H1 (cell line): Measurements from ENCODE around the gene LHFPL6. TPM values are rescaled to one million over a fixed set of nuclear protein-coding genes. Genes with fewer than 3 reads are reported as not detected.
A peak's percentile ranks its signal among the peaks of the same experiment; 100 is the strongest.

Experiments used
- CTCF ChIA-PET: fragments of 300-600 bp; sonication (Branson Sonifier 250); formaldehyde crosslinking; loops from one replicate; lab custom pipeline; 2021; ENCODE audit not compliant: partially characterized antibody; lab: Charles Lee
- POLR2A ChIA-PET: fragments of 300-600 bp; sonication (Branson Sonifier 250); formaldehyde crosslinking; loops from one replicate; lab custom pipeline; 2021; ENCODE audit warnings: inconsistent platforms; ENCODE audit not compliant: partially characterized antibody; lab: Charles Lee
- DNase-seq, 2 experiments: peaks; one replicate each; pipeline versions ENCODE4 v3.0.0 to v3.0.0-alpha.2; 2010 to 2022; ENCODE audit warnings: low spot score in 2 of 2, low read depth in 1 of 2, mixed read lengths in 1 of 2
- FAIRE-seq: peaks from 2 replicates; lab custom pipeline; 2011; peaks lifted over from hg19 to GRCh38; lab: Jason Lieb, UNC
- H2AFZ ChIP-seq: 2 replicates; pipeline ENCODE4 v1.8.1; 2012; ENCODE audit warnings: low read length, inconsistent platforms
- H2AK5ac ChIP-seq: 2 replicates; pipeline ENCODE4 v1.6.1; 2013; ENCODE audit warnings: low read depth, low read length
- H2BK120ac ChIP-seq: replicated peaks from 2 replicates; pipeline ENCODE3; 2013; ENCODE audit warnings: low read depth, low read length, inconsistent platforms
- H2BK12ac ChIP-seq: 2 replicates; pipeline ENCODE4 v1.6.1; 2013; ENCODE audit warnings: low read depth, low read length
- H2BK15ac ChIP-seq: 2 replicates; pipeline ENCODE4 v1.6.1; 2013; ENCODE audit warnings: low read length
- H2BK20ac ChIP-seq: 2 replicates; pipeline ENCODE4 v1.6.1; 2013; ENCODE audit warnings: low read length
- H2BK5ac ChIP-seq: 2 replicates; pipeline ENCODE4 v1.6.1; 2013; ENCODE audit warnings: low read depth, low read length
- H3K14ac ChIP-seq: 2 replicates; pipeline ENCODE4 v1.6.1; 2013; ENCODE audit warnings: inconsistent platforms; ENCODE audit not compliant: insufficient read length
- H3K18ac ChIP-seq: 2 replicates; pipeline ENCODE4 v1.6.1; 2013; ENCODE audit warnings: low read length; ENCODE audit errors: extremely low read depth
- H3K23ac ChIP-seq: 2 replicates; pipeline ENCODE4 v1.6.1; 2013; ENCODE audit warnings: inconsistent platforms; ENCODE audit not compliant: insufficient read length
- H3K23me2 ChIP-seq: 2 replicates; pipeline ENCODE4 v1.6.1; 2013; ENCODE audit warnings: low read depth, low read length
- H3K27ac ChIP-seq: 2 replicates; pipeline ENCODE4 v1.6.1; 2011; ENCODE audit warnings: low read depth, low read length, inconsistent platforms
- H3K27me3 ChIP-seq, 4 experiments: replicated peaks in 1 of 4; 1 replicate in 1 of 4; 2 replicates in 3 of 4; pipeline versions ENCODE4 v1.6.1 to v1.8.1; 2011 to 2013; ENCODE audit warnings: low read length in 3 of 4, mild to moderate bottlenecking in 3 of 4, inconsistent platforms in 2 of 4, mixed read lengths in 2 of 4, moderate library complexity in 1 of 4; ENCODE audit not compliant: control insufficient read depth in 3 of 4, insufficient read depth in 3 of 4; ENCODE audit errors: extremely low read depth in 1 of 4
- H3K36me3 ChIP-seq, 4 experiments: 2 replicates each; pipeline versions ENCODE4 v1.6.1 to v1.8.1; 2011 to 2013; ENCODE audit warnings: mild to moderate bottlenecking in 4 of 4, low read length in 3 of 4, moderate library complexity in 2 of 4, control low read depth in 1 of 4, inconsistent platforms in 1 of 4; ENCODE audit not compliant: insufficient read depth in 4 of 4, control insufficient read depth in 2 of 4
- H3K4ac ChIP-seq: replicated peaks from 2 replicates; pipeline ENCODE3; 2013; ENCODE audit warnings: low read length, low read depth, mixed read lengths, inconsistent platforms; ENCODE audit not compliant: insufficient read length
- H3K4me1 ChIP-seq, 4 experiments: replicated peaks in 1 of 4; 1 replicate in 1 of 4; 2 replicates in 3 of 4; pipeline versions ENCODE4 v1.6.1 to v1.8.1; 2011 to 2013; ENCODE audit warnings: low read length in 3 of 4, inconsistent platforms in 2 of 4, mixed read lengths in 1 of 4; ENCODE audit not compliant: insufficient read depth in 4 of 4, control insufficient read depth in 3 of 4
- H3K4me2 ChIP-seq, 2 experiments: 2 replicates each; pipeline versions ENCODE4 v1.6.1 to v1.8.1; 2011 to 2013; ENCODE audit warnings: low read depth in 2 of 2, low read length in 2 of 2, control low read depth in 1 of 2, inconsistent platforms in 1 of 2, mild to moderate bottlenecking in 1 of 2; ENCODE audit not compliant: insufficient read depth in 1 of 2
- H3K4me3 ChIP-seq, 4 experiments: fragments of 200-600, 300-600 bp in 1 of 4; sonication (generic), shearing (Covaris generic), sonication (Bioruptor Twin) in 1 of 4; 2 replicates each; pipeline versions ENCODE4 v1.5.1 to v1.8.1; 2011 to 2016; ENCODE audit warnings: low read length in 4 of 4, low read depth in 3 of 4, control low read depth in 2 of 4, inconsistent platforms in 2 of 4, mild to moderate bottlenecking in 2 of 4, mixed read lengths in 1 of 4, moderate library complexity in 1 of 4; ENCODE audit not compliant: insufficient read depth in 2 of 4; ENCODE audit errors: extremely low read depth in 1 of 4
- H3K56ac ChIP-seq: replicated peaks from 2 replicates; pipeline ENCODE3; 2013; ENCODE audit warnings: low read depth, mild to moderate bottlenecking, mixed read lengths, low read length, inconsistent platforms; ENCODE audit not compliant: insufficient read length
- H3K79me1 ChIP-seq: 2 replicates; pipeline ENCODE4 v1.6.1; 2013; ENCODE audit warnings: low read depth, low read length, control low read depth
- H3K79me2 ChIP-seq, 2 experiments: 2 replicates each; pipeline versions ENCODE4 v1.6.1 to v1.8.1; 2012 to 2013; ENCODE audit warnings: low read length in 2 of 2, mild to moderate bottlenecking in 2 of 2, inconsistent platforms in 1 of 2; ENCODE audit not compliant: insufficient read depth in 2 of 2, control insufficient read depth in 1 of 2
- H3K9ac ChIP-seq, 4 experiments: replicated peaks in 1 of 4; 1 replicate in 1 of 4; 2 replicates in 3 of 4; pipeline versions ENCODE4 v1.6.1 to v1.8.1; 2011 to 2013; ENCODE audit warnings: low read depth in 3 of 4, low read length in 3 of 4, control low read depth in 2 of 4, mild to moderate bottlenecking in 2 of 4, moderate library complexity in 2 of 4, inconsistent platforms in 1 of 4; ENCODE audit errors: extremely low read depth in 1 of 4
- H3K9me3 ChIP-seq, 2 experiments: 2 replicates each; pipeline versions ENCODE4 v1.6.1 to v1.8.1; 2012 to 2013; ENCODE audit warnings: mild to moderate bottlenecking in 2 of 2, moderate library complexity in 2 of 2, control low read depth in 1 of 2, inconsistent platforms in 1 of 2, low read depth in 1 of 2, low read length in 1 of 2, mixed read lengths in 1 of 2; ENCODE audit not compliant: insufficient read depth in 2 of 2
- H4K20me1 ChIP-seq, 2 experiments: replicated peaks in 1 of 2; 2 replicates each; pipeline versions ENCODE3 to v1.8.1; 2011 to 2013; ENCODE audit warnings: inconsistent platforms in 2 of 2, low read length in 2 of 2, mild to moderate bottlenecking in 1 of 2; ENCODE audit not compliant: insufficient read depth in 2 of 2, control insufficient read depth in 1 of 2
- H4K5ac ChIP-seq: 2 replicates; pipeline ENCODE4 v1.6.1; 2013; ENCODE audit warnings: low read length, low read depth, mixed read lengths, inconsistent platforms; ENCODE audit not compliant: insufficient read length
- H4K8ac ChIP-seq: 2 replicates; pipeline ENCODE4 v1.8.0; 2013; ENCODE audit warnings: mild to moderate bottlenecking, moderate library complexity, low read length, inconsistent platforms; ENCODE audit not compliant: insufficient read depth; ENCODE audit errors: extremely low read depth
- H4K91ac ChIP-seq: replicated peaks from 2 replicates; pipeline ENCODE3; 2013; ENCODE audit warnings: low read length, mixed read lengths, inconsistent platforms; ENCODE audit not compliant: insufficient read length
- ASH2L ChIP-seq: fragments of 200-600, 300-600 bp; sonication (generic); IDR thresholded peaks from one replicate; pipeline ENCODE4 v1.7.1; 2017; ENCODE audit warnings: low read length
- BCL11A ChIP-seq, 2 experiments: IDR thresholded peaks; one replicate each; pipeline ENCODE4 v1.6.1; 2011; ENCODE audit warnings: low read depth in 2 of 2, low read length in 2 of 2, mild to moderate bottlenecking in 2 of 2
- BRCA1 ChIP-seq: IDR thresholded peaks from 2 replicates; pipeline ENCODE4 v1.6.1; 2012; ENCODE audit warnings: low read depth, low read length, improper control_type of control experiment
- EGR1 ChIP-seq: IDR thresholded peaks from 2 replicates; pipeline ENCODE4 v1.6.1; 2011; ENCODE audit warnings: low read depth, low read length, borderline replicate concordance
- EZH2 ChIP-seq: fragments of 200-600 bp; sonication (generic); IDR thresholded peaks from 2 replicates; pipeline ENCODE4 v1.7.1; 2012; ENCODE audit warnings: low read depth, mild to moderate bottlenecking, moderate library complexity, low read length, inconsistent platforms; ENCODE audit not compliant: severe bottlenecking
- FOSL1 ChIP-seq: IDR thresholded peaks from 2 replicates; pipeline ENCODE4 v1.6.1; 2011; ENCODE audit warnings: mild to moderate bottlenecking, low read depth, low read length, moderate library complexity; ENCODE audit not compliant: insufficient read depth
- HDAC2 ChIP-seq, 2 experiments: fragments of 300-600 bp in 1 of 2; sonication (generic) in 1 of 2; IDR thresholded peaks; 2 replicates each; pipeline ENCODE4 v1.6.1; 2011 to 2012; ENCODE audit warnings: low read depth in 2 of 2, low read length in 2 of 2, mild to moderate bottlenecking in 2 of 2, moderate library complexity in 2 of 2, borderline replicate concordance in 1 of 2, inconsistent platforms in 1 of 2
- HDAC6 ChIP-seq: IDR thresholded peaks from one replicate; pipeline ENCODE4 v1.7.1; 2012; ENCODE audit warnings: low read depth, mild to moderate bottlenecking, inconsistent platforms, low read length, moderate library complexity
- JUND ChIP-seq: IDR thresholded peaks from 2 replicates; pipeline ENCODE4 v1.6.1; 2011; ENCODE audit warnings: mild to moderate bottlenecking, improper control_type of control experiment, low read length
- POLR2AphosphoS5 ChIP-seq: IDR thresholded peaks from 2 replicates; pipeline ENCODE4 v1.6.1; 2011; ENCODE audit warnings: low read depth, low read length
- SRF ChIP-seq: IDR thresholded peaks from 2 replicates; pipeline ENCODE4 v1.6.1; 2011; ENCODE audit warnings: mild to moderate bottlenecking, low read depth, low read length, moderate library complexity
- WGBS, 2 experiments: shearing (Covaris generic) in 1 of 2; methylation state at CpG; one replicate each; pipeline versions ENCODE4 v1.1.6 to v1.1.7; 2013 to 2015; ENCODE audit warnings: low lambda C conversion rate in 2 of 2, mixed read lengths in 2 of 2, inconsistent platforms in 1 of 2, low coverage in 1 of 2, missing lambda C conversion rate in 1 of 2; ENCODE audit not compliant: insufficient replicate concordance in 2 of 2, insufficient coverage in 1 of 2, insufficient read length in 1 of 2; ENCODE audit errors: extremely low coverage in 1 of 2, missing lambda C conversion rate in 1 of 2; 5-methylcytosine and 5-hydroxymethylcytosine counted together
- polyA plus RNA-seq, 7 experiments: library from polyadenylated mRNA; depleted of rRNA in 3 of 7; stranded (reverse) in 5 of 7; unstranded in 2 of 7; fragments of >200 nt in 5 of 7; fragments of 200-250 nt in 2 of 7; gene quantifications; 1 replicate in 5 of 7; 2 replicates in 1 of 7; 4 replicates in 1 of 7; pipeline versions ENCODE4 v1.2.1 to v1.2.3, GENCODE V29; 2011 to 2013; ENCODE audit warnings: missing spikeins in 2 of 7, mixed read lengths in 2 of 7
- total RNA-seq: library from RNA; stranded (reverse); fragmentation: NEBNext Ultra II Directional; extraction: Animal tissue kit (Norgen Biotek cat#: 25700); gene quantifications from 2 replicates; pipeline ENCODE4 v1.2.1, GENCODE V29; 2021

The LHFPL6 gene
- total and polyA plus RNA-seq, 2 of the 8 experiments (the other 6 are each of a cell fraction or from before 2014, with no cell fraction given) = 7.6 to 17.0 TPM

GRCh38 chr13:39462428-39462827, 140.6 kb downstream of the LHFPL6 start:
- peaks cover 2% of the 10 kb centered on the region; the same call in 1 of the 2 replicates for H3K23me2 ChIP-seq
- CTCF ChIA-PET = interaction anchor here (0.7 to 1.1 kb wide), 2 partner anchors 45 to 124 kb away, joined by 3 read pairs; no protein-coding TSS in a partner anchor
- no peak overlapping the region for H2BK5ac ChIP-seq

More at GRCh38 chr13:39462428-39462827, 140.6 kb downstream of the LHFPL6 start:
- Histone ChIP-seq H3K36me3 (no peaks in the 10 kb centered on the region), H3K56ac (no peak overlapping the region), H4K5ac (no peak overlapping the region), H2BK12ac (no peak overlapping the region), H4K91ac (no peak overlapping the region), H4K20me1 (no peaks in the 10 kb centered on the region), H2AFZ (no peak overlapping the region), H3K14ac (no peak overlapping the region), H4K8ac (no peak overlapping the region), H3K79me2 (no peaks in the 10 kb centered on the region), H3K23ac (no peak overlapping the region), H3K9ac (peak overlapping the region in 1 of 4 experiments; percentile 13; a peak in 1 of 7 replicates), H3K4ac (no peak overlapping the region), H3K4me1 (peaks cover 0 to 5% (median 0%) of the 10 kb centered on the region in 4 experiments; a peak in 1 of 7 replicates), H3K27ac (no peak overlapping the region), H3K79me1 (no peaks in the 10 kb centered on the region), H3K4me3 (no peak overlapping the region), H3K27me3 (no peaks in the 10 kb centered on the region), H2BK15ac (no peak overlapping the region), H2BK20ac (no peak overlapping the region), H2BK120ac (no peak overlapping the region), H2AK5ac (no peak overlapping the region), H3K18ac (no peak overlapping the region), H3K4me2 (no peak overlapping the region), H3K9me3 (peaks cover 0 to 2% of the 10 kb centered on the region in 2 experiments; a peak in 1 of 4 replicates)
- POLR2A ChIA-PET = no interaction called here
- 97% methylated on average over 2 of the region's 2 CpGs; no CpG with 5 or more reads in 1 of the 2 experiments for WGBS, 2 experiments
- peak; percentile 28 for FAIRE-seq
- TF ChIP-seq BCL11A (IDR thresholded peaks at IDR 0.05; ENCODE audit: low read depth in 2 of 2, low read length in 2 of 2) (no peak), FOSL1 (no peak), BRCA1 (no peak), EGR1 (no peak), HDAC6 (no peak), EZH2 (no peak), ASH2L (no peak), SRF (no peak), POLR2AphosphoS5 (no peak), HDAC2 (IDR thresholded peaks at IDR 0.05; ENCODE audit: borderline replicate concordance in 1 of 2, low read depth in 2 of 2, low read length in 2 of 2) (no peak), JUND (no peak)
- no peak for DNase-seq
